ENCODE measurements around the gene FAM163A. TPM values are rescaled to one million over a fixed set of nuclear protein-coding genes. Genes with fewer than 3 reads are reported as not detected.

The FAM163A gene
- total and polyA plus RNA-seq, 9 of the 15 experiments (the other 6 are each of a cell fraction or from before 2014, with no cell fraction given), result not detected

DNA sequence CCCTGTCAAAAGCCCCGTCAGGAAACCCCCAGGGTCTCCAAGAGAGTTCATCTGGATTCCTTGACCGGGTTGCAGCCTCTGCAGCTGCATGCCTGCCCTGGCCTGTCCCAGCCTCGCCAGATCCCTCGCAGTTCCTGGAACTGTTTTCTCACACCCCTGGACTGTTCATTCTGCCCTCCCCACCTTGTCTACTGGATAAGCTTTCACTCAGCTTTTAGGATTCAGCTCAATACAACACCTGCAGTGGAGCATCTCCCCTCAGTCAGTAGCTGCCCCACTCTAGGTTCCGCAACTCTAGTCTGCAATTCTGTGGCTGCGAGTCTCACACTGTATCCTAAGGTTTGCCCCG lies 67.2 kb downstream of the FAM163A start:
- POLR2A ChIA-PET, result interaction anchor here (0.6 to 1.6 kb wide), 10 partner anchors 9 to 862 kb away, joined by 3 to 8 read pairs (median 5); no protein-coding TSS in a partner anchor
- DNase-seq (ENCODE audit: extremely low read depth in 1 of 4, low spot score in 3 of 4) (no peak), FAIRE-seq (no peak), ATAC-seq (no peak)
- WGBS (ENCODE audit: insufficient coverage, low coverage, missing lambda C conversion rate), result 4% methylated on average over 7 of the region's 7 CpGs
- Histone ChIP-seq H3K27ac (ENCODE audit: extremely low read depth, low read depth, low read length) (no peak overlapping the region), H3K79me2 (ENCODE audit: control insufficient read depth, insufficient read depth, low read length) (no peaks in the 10 kb centered on the region), H3K9me1 (ENCODE audit: control insufficient read depth, insufficient read depth, low read length) (no peaks in the 10 kb centered on the region), H3K9me3 (replicated peaks; ENCODE audit: control insufficient read depth, insufficient read depth, low read depth, low read length) (no peaks in the 10 kb centered on the region), H4K20me1 (replicated peaks; ENCODE audit: control insufficient read depth, insufficient read depth, low read length) (peaks cover 13% of the 10 kb centered on the region), H3K4me2 (ENCODE audit: insufficient read depth, low read length) (no peak overlapping the region), H3K36me3 (ENCODE audit: control insufficient read depth, insufficient read depth, low read length) (no peaks in the 10 kb centered on the region), H3K27me3 (ENCODE audit: control insufficient read depth in 2 of 2, insufficient read depth in 2 of 2, low read length in 2 of 2) (peaks cover 50 to 83% of the 10 kb centered on the region in 2 experiments), H2AFZ (ENCODE audit: low read depth, low read length) (no peak overlapping the region), H3K4me3 (no peak overlapping the region), H3K4me1 (replicated peaks in 1 of 2; ENCODE audit: control insufficient read depth in 2 of 2, insufficient read depth in 2 of 2, low read length in 2 of 2) (peaks cover 0 to 18% of the 10 kb centered on the region in 2 experiments; a peak in 4 of 5 replicates), H3K9ac (ENCODE audit: insufficient read depth in 1 of 2, low read depth in 2 of 2, low read length in 2 of 2) (no peak overlapping the region)
- BruUV-seq (replicated peaks), result no TSS peak
- CTCF ChIA-PET (ENCODE audit: low intra/inter-chr PET ratio), result interaction anchor here (0.6 to 2.4 kb wide), 6 partner anchors 104 to 1268 kb away, joined by 3 to 22 read pairs (median 5); no protein-coding TSS in a partner anchor
- intact Hi-C loops (cut with micrococcal nuclease), result loop anchor here (1.0 to 10.0 kb wide), 6 partner anchors 104 to 1043 kb away; partner anchors contain the start of gene TOR3A
- in situ Hi-C loops (cut with MboI), result no loop called here
- no peak for TF ChIP-seq NFIC (IDR thresholded peaks at IDR 0.05)
- no peak for TF ChIP-seq DIDO1 (tag; IDR thresholded peaks at IDR 0.05; ENCODE audit: low read depth)
- TF ChIP-seq RBM34 (IDR thresholded peaks at IDR 0.05; ENCODE audit: borderline replicate concordance, insufficient read depth, low read length), result no peak
- no peak for TF ChIP-seq TAF7 (tag; IDR thresholded peaks at IDR 0.05)
- TF ChIP-seq, protein P1, sequence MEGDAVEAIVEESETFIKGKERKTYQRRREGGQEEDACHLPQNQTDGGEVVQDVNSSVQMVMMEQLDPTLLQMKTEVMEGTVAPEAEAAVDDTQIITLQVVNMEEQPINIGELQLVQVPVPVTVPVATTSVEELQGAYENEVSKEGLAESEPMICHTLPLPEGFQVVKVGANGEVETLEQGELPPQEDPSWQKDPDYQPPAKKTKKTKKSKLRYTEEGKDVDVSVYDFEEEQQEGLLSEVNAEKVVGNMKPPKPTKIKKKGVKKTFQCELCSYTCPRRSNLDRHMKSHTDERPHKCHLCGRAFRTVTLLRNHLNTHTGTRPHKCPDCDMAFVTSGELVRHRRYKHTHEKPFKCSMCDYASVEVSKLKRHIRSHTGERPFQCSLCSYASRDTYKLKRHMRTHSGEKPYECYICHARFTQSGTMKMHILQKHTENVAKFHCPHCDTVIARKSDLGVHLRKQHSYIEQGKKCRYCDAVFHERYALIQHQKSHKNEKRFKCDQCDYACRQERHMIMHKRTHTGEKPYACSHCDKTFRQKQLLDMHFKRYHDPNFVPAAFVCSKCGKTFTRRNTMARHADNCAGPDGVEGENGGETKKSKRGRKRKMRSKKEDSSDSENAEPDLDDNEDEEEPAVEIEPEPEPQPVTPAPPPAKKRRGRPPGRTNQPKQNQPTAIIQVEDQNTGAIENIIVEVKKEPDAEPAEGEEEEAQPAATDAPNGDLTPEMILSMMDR (IDR thresholded peaks at IDR 0.05 in 2 of 3, conservative IDR thresholded peaks at IDR 0.05 in 1 of 3; ENCODE audit: insufficient read depth in 2 of 3, low read depth in 1 of 3, low read length in 3 of 3), result no peak
- TF ChIP-seq MTA2 (IDR thresholded peaks at IDR 0.05; ENCODE audit: low read depth), result no peak
- no peak for TF ChIP-seq PTRF (tag; IDR thresholded peaks at IDR 0.05)
- no peak for TF ChIP-seq HDAC6 (IDR thresholded peaks at IDR 0.05; ENCODE audit: low read depth, low read length)
- no peak for TF ChIP-seq TEAD2 (tag; IDR thresholded peaks at IDR 0.05)
- TF ChIP-seq SNIP1 (IDR thresholded peaks at IDR 0.05; ENCODE audit: low read depth), result no peak
- TF ChIP-seq, protein P2, sequence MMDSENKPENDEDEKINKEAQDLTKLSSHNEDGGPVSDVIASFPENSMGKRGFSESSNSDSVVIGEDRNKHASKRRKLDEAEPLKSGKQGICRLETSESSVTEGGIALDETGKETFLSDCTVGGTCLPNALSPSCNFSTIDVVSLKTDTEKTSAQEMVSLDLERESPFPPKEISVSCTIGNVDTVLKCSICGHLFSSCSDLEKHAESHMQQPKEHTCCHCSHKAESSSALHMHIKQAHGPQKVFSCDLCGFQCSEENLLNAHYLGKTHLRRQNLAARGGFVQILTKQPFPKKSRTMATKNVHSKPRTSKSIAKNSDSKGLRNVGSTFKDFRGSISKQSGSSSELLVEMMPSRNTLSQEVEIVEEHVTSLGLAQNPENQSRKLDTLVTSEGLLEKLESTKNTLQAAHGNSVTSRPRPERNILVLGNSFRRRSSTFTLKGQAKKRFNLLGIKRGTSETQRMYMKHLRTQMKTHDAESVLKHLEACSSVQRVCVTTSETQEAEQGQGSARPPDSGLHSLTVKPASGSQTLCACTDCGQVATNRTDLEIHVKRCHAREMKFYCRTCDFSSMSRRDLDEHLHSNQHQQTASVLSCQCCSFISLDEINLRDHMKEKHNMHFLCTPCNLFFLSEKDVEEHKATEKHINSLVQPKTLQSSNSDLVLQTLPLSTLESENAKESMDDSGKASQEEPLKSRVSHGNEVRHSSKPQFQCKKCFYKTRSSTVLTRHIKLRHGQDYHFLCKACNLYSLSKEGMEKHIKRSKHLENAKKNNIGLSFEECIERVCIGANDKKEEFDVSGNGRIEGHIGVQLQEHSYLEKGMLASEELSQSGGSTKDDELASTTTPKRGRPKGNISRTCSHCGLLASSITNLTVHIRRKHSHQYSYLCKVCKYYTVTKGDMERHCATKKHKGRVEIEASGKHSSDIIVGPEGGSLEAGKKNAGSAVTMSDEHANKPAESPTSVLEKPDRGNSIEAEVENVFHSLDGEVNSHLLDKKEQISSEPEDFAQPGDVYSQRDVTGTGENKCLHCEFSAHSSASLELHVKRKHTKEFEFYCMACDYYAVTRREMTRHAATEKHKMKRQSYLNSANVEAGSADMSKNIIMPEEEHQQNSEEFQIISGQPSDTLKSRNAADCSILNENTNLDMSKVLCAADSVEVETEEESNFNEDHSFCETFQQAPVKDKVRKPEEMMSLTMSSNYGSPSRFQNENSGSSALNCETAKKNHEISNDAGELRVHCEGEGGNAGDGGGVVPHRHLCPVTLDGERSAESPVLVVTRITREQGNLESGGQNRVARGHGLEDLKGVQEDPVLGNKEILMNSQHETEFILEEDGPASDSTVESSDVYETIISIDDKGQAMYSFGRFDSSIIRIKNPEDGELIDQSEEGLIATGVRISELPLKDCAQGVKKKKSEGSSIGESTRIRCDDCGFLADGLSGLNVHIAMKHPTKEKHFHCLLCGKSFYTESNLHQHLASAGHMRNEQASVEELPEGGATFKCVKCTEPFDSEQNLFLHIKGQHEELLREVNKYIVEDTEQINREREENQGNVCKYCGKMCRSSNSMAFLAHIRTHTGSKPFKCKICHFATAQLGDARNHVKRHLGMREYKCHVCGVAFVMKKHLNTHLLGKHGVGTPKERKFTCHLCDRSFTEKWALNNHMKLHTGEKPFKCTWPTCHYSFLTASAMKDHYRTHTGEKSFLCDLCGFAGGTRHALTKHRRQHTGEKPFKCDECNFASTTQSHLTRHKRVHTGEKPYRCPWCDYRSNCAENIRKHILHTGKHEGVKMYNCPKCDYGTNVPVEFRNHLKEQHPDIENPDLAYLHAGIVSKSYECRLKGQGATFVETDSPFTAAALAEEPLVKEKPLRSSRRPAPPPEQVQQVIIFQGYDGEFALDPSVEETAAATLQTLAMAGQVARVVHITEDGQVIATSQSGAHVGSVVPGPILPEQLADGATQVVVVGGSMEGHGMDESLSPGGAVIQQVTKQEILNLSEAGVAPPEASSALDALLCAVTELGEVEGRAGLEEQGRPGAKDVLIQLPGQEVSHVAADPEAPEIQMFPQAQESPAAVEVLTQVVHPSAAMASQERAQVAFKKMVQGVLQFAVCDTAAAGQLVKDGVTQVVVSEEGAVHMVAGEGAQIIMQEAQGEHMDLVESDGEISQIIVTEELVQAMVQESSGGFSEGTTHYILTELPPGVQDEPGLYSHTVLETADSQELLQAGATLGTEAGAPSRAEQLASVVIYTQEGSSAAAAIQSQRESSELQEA (IDR thresholded peaks at IDR 0.05; ENCODE audit: low read depth), result no peak
- TF ChIP-seq MYNN (IDR thresholded peaks at IDR 0.05), result no peak
- no peak for TF ChIP-seq MYNN (CRISPR knock-in tag; IDR thresholded peaks at IDR 0.05)
